HFFc6 (cell line): Measurements from ENCODE around the gene TEX44. TPM values are rescaled to one million over a fixed set of nuclear protein-coding genes. Genes with fewer than 3 reads are reported as not detected.

Source experiments
- DNase-seq: peaks from one replicate; pipeline ENCODE4 v3.0.0-alpha.2; 2018
- H3K27ac Mint-ChIP-seq: 2 replicates; pipeline ENCODE4 v1.8.0; 2020; ENCODE audit warnings: mild to moderate bottlenecking, mixed read lengths
- H3K27me3 Mint-ChIP-seq: 2 replicates; pipeline ENCODE4 v1.8.0; 2021; ENCODE audit warnings: mild to moderate bottlenecking, moderate library complexity, mixed read lengths; ENCODE audit not compliant: insufficient read depth
- H3K36me3 Mint-ChIP-seq: 2 replicates; pipeline ENCODE4 v1.8.0; 2021; ENCODE audit warnings: low read depth, mixed read lengths
- H3K4me1 Mint-ChIP-seq: 2 replicates; pipeline ENCODE4 v1.8.0; 2020; ENCODE audit warnings: low read depth, mixed read lengths
- H3K4me3 Mint-ChIP-seq: 2 replicates; pipeline ENCODE4 v1.8.0; 2020; ENCODE audit warnings: mild to moderate bottlenecking, moderate library complexity, mixed read lengths
- H3K9me3 Mint-ChIP-seq: 2 replicates; pipeline ENCODE4 v1.8.0; 2020; ENCODE audit warnings: mild to moderate bottlenecking, mixed read lengths
- total RNA-seq, 6 experiments: library from RNA; stranded (reverse); fragmentation: NEBNext Ultra II Directional; extraction: Animal tissue kit (Norgen Biotek cat#: 25700); gene quantifications; 2 replicates in 1 of 6; 3 replicates in 5 of 6; pipeline ENCODE4 v1.2.3, GENCODE V29; 2021
- TF ChIP-seq, protein P1 (sequence below): fragments of 200-600 bp; sonication (generic); IDR thresholded peaks from 2 replicates; pipeline ENCODE4 v1.5.0; 2021; ENCODE audit warnings: antibody characterized with exemption, mild to moderate bottlenecking

Gene TEX44
- total RNA-seq, 6 experiments from 2014 or later, result not detected

- Mint-ChIP-seq H3K27me3 (0 out of 2 replicates have a peak, but pooled peaks cover 3% of the 10 kb centered on the region), H3K27ac (peak overlapping the region; percentile 43; the same call in 1 of the 2 replicates), H3K4me1 (peaks cover 22% of the 10 kb centered on the region), H3K4me3 (no peak overlapping the region), H3K9me3 (no peaks in the 10 kb centered on the region), H3K36me3 (no peaks in the 10 kb centered on the region)
- peak; percentile 66 for DNase-seq
- TF ChIP-seq, protein P1, sequence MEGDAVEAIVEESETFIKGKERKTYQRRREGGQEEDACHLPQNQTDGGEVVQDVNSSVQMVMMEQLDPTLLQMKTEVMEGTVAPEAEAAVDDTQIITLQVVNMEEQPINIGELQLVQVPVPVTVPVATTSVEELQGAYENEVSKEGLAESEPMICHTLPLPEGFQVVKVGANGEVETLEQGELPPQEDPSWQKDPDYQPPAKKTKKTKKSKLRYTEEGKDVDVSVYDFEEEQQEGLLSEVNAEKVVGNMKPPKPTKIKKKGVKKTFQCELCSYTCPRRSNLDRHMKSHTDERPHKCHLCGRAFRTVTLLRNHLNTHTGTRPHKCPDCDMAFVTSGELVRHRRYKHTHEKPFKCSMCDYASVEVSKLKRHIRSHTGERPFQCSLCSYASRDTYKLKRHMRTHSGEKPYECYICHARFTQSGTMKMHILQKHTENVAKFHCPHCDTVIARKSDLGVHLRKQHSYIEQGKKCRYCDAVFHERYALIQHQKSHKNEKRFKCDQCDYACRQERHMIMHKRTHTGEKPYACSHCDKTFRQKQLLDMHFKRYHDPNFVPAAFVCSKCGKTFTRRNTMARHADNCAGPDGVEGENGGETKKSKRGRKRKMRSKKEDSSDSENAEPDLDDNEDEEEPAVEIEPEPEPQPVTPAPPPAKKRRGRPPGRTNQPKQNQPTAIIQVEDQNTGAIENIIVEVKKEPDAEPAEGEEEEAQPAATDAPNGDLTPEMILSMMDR, result peak; percentile 93
These were observed 8.9 kb downstream of the TEX44 start for GRCh38 chr2:231601356-231602229.

- Mint-ChIP-seq H3K36me3 (no peaks in the 10 kb centered on the region), H3K27me3 (0 out of 2 replicates have a peak, but pooled peaks cover 3% of the 10 kb centered on the region), H3K4me1 (peaks cover 17% of the 10 kb centered on the region), H3K4me3 (peak overlapping the region; percentile 67; the same call in 1 of the 2 replicates), H3K9me3 (no peaks in the 10 kb centered on the region), H3K27ac (peak overlapping the region; percentile 91)
- TF ChIP-seq, protein P1, result no peak
- DNase-seq, result no peak
These were observed 10.3 kb downstream of the TEX44 start for GRCh38 chr2:231602859-231603467.

GRCh38 chr2:231604101-231604684, 11.5 kb downstream of the TEX44 start:
- peaks cover 17% of the 10 kb centered on the region for H3K4me1 Mint-ChIP-seq
- H3K27ac Mint-ChIP-seq, result peak overlapping the region; percentile 91
- no peaks in the 10 kb centered on the region for H3K9me3 Mint-ChIP-seq
- peak; percentile 45 for DNase-seq
- TF ChIP-seq, protein P1, result no peak
- H3K27me3 Mint-ChIP-seq, result 0 out of 2 replicates have a peak, but pooled peaks cover 3% of the 10 kb centered on the region
- H3K36me3 Mint-ChIP-seq, result no peaks in the 10 kb centered on the region
- peak overlapping the region; percentile 67 for H3K4me3 Mint-ChIP-seq

DNA sequence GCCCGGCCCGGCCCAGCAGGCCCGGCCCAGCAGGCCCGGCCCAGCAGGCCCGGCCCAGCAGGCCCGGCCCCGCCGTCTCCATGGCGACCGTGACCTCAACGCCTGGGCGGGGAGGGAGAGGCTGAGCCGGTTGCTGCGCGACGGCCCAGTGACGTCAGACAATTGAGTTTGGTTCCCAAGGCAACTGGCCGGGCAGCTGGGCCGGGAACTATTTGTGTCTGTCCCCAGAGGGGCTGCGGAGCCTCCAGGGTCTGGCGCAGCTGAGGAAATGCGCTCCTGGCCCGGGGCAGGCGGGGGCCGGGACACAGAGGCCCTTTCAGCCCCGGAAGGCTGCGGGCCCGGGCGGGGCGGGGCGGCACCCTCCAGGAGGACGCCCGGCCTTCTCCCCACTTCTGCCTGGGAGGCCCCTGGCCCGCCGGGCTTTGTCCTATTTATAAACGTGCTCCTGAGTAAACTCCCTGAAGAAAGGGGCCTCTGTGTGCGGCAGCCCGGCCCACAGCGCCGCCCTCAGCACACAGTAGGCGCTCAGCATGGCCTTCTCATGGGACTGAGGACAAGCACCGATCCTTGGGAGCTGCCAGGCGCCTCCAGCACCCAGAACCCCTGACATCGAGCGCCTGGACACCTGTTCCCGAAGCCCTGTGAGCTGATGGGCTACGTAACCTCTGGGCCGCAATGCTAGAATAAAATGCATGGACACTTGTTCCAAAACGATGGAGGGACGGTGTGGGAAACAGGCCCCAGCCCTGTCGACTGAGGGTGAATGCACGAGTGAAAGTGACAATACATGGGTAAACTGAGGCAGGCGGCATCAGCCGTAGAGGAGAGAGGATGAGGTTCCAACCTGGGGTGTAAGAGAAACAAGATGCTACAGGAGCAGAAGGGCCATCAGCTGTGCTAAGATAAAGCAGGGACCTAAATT, 12.3 kb downstream of the TEX44 start:
- Mint-ChIP-seq H3K4me1 (peaks cover 17% of the 10 kb centered on the region), H3K27ac (peak overlapping the region; percentile 90), H3K36me3 (no peaks in the 10 kb centered on the region), H3K9me3 (no peaks in the 10 kb centered on the region), H3K4me3 (peak overlapping the region; percentile 72), H3K27me3 (0 out of 2 replicates have a peak, but pooled peaks cover 3% of the 10 kb centered on the region)
- DNase-seq, result peak; percentile 97
- TF ChIP-seq, protein P1, result peak; percentile 35

DNA sequence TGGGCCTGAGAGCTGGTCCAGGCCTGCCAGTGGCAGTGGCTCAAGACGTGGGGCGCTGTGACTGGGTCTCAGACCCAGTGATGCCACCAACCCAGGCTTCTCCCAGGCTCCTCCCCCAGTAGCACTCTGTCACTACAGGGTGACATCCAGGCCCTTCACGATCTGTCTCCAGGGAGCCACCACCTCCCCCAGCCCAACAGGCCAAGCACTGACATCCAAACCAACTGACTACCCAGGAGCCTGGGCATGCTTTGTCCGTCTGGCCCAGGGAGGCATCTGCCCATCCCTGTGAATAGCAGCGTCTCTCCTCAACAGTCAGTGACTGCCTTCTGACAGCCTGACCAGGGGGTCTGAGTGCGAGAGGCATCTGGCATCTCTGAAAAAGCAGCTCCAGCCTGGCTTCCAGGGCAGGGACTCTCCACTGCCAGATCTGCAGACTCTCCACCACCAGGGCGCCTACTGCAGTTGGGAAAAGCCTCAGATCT, 13.0 kb downstream of the TEX44 start:
- peak overlapping the region; percentile 90 for H3K27ac Mint-ChIP-seq
- no peaks in the 10 kb centered on the region for H3K27me3 Mint-ChIP-seq
- no peak for DNase-seq
- no peaks in the 10 kb centered on the region for H3K9me3 Mint-ChIP-seq
- TF ChIP-seq, protein P1, result no peak
- peak overlapping the region; percentile 72 for H3K4me3 Mint-ChIP-seq
- H3K36me3 Mint-ChIP-seq, result no peaks in the 10 kb centered on the region
- peaks cover 17% of the 10 kb centered on the region for H3K4me1 Mint-ChIP-seq
